ENCODE results near the gene HDAC7.
A peak's percentile ranks its signal among the peaks of the same experiment; 100 is the strongest.
"Not testable (repeated sequence)": the region's sequence is repeated elsewhere in the genome, so short reads cannot be mapped to it uniquely, and the experiment has no call there.

Gene HDAC7

GRCh38 chr12:47856094-47856493, 36.4 kb upstream of the HDAC7 start:
- no peak overlapping the region for H3K27ac Mint-ChIP-seq
- H3K36me3 Mint-ChIP-seq: peaks cover 56 to 72% of the 10 kb centered on the region in 2 donors
- no peak for DNase-seq

GRCh38 chr12:47855502-47855901, 35.8 kb upstream of the HDAC7 start:
- no peaks in the 10 kb centered on the region for H3K9me3 Mint-ChIP-seq
- H3K27ac Mint-ChIP-seq: no peak overlapping the region
- ATAC-seq (replicated peaks) (no peak), DNase-seq (no peak)
- H3K27me3 Mint-ChIP-seq: no peaks in the 10 kb centered on the region
- H3K36me3 Mint-ChIP-seq: peaks cover 57 to 73% of the 10 kb centered on the region in 2 donors
- no peak overlapping the region for H3K4me3 Mint-ChIP-seq
- H3K4me1 Mint-ChIP-seq: peaks cover 16 to 24% of the 10 kb centered on the region in 2 donors

More at GRCh38 chr12:47856094-47856493, 36.4 kb upstream of the HDAC7 start:
- ATAC-seq (replicated peaks): no peak
- H3K9me3 Mint-ChIP-seq: no peaks in the 10 kb centered on the region
- peaks cover 19 to 30% of the 10 kb centered on the region in 2 donors for H3K4me1 Mint-ChIP-seq
- H3K27me3 Mint-ChIP-seq: no peaks in the 10 kb centered on the region
- no peak overlapping the region for H3K4me3 Mint-ChIP-seq

DNA sequence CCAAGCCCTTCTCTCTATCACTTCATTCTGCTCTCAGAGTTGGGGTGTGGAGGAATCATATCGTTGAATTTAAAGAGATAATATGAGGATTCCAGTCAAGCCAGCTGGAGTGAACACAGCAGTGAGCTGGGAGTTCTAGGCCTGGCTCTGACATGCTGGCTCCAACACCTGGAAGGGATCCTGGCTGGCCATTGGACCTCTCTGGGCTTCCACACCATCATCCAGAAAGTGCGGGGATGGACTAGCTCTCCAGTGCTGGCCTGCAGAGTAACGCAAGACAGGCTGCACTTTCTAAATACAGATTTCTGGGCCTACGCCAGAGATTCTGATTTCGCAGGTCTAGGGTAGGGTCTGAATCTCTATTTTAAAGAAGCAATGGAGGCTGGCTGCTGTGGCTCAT, 34.8 kb upstream of the HDAC7 start:
- Mint-ChIP-seq H3K4me1 (peaks cover 9 to 15% of the 10 kb centered on the region in 2 donors), H3K36me3 (peaks cover 52 to 69% of the 10 kb centered on the region in 2 donors), H3K9me3 (no peaks in the 10 kb centered on the region), H3K27ac (no peak overlapping the region), H3K4me3 (no peak overlapping the region), H3K27me3 (no peaks in the 10 kb centered on the region)
- ATAC-seq (replicated peaks) (no peak), DNase-seq (no peak)

GRCh38 chr12:47852096-47852571, 32.4 kb upstream of the HDAC7 start:
- no peaks in the 10 kb centered on the region for H3K9me3 Mint-ChIP-seq
- no peak overlapping the region for H3K4me3 Mint-ChIP-seq
- no peak for ATAC-seq (replicated peaks)
- no peaks in the 10 kb centered on the region for H3K27me3 Mint-ChIP-seq
- peaks cover 41 to 64% of the 10 kb centered on the region in 2 donors for H3K36me3 Mint-ChIP-seq
- no peak for DNase-seq
- H3K4me1 Mint-ChIP-seq: no peaks in the 10 kb centered on the region
- H3K27ac Mint-ChIP-seq: no peak overlapping the region

DNA sequence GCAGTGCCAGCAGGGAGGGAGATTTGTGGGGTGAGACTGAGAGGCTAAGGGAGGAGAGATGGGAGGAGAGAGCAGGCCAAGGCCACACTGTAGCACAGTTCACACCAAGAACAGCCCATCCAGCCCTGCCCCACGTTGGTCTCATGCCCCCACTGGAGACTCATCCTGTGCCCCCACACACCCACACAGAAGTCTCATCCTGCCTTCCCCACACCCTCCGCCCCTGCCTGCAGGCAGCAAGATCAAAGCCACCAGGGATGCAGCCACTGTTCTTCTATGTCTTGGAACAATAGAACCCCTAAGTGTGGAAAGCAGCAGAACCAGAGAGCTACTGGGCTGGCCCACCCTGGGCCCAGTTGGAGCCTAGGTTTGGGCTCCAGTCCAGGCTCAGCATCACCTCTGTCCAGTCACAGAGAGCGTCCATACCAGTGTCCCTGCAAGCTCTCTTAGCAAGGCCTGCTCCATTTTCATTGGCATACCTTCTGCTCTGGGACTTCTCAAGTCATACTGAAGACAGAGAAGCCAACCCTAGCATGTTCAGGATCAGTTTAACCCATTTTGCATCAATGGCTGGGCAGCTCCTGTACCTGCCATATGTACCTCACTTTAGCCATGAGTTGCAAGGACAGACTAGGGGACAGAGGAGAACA, 31.7 kb upstream of the HDAC7 start:
- Mint-ChIP-seq H3K27ac (peak overlapping the region; percentile 28), H3K4me3 (no peak overlapping the region), H3K4me1 (no peaks in the 10 kb centered on the region), H3K36me3 (peaks cover 37 to 64% of the 10 kb centered on the region in 2 donors), H3K9me3 (no peaks in the 10 kb centered on the region), H3K27me3 (no peaks in the 10 kb centered on the region)
- no peak for ATAC-seq (replicated peaks)
- DNase-seq: no peak

- DNase-seq (no peak), ATAC-seq (replicated peaks) (no peak)
- H3K4me3 Mint-ChIP-seq: no peak overlapping the region
- H3K27me3 Mint-ChIP-seq: no peaks in the 10 kb centered on the region
- no peak overlapping the region for H3K27ac Mint-ChIP-seq
- no peaks in the 10 kb centered on the region for H3K9me3 Mint-ChIP-seq
- H3K4me1 Mint-ChIP-seq: no peaks in the 10 kb centered on the region
- H3K36me3 Mint-ChIP-seq: peaks cover 40 to 70% of the 10 kb centered on the region in 2 donors
Measured at GRCh38 chr12:47850153-47851084, 30.7 kb upstream of the HDAC7 start.

DNA sequence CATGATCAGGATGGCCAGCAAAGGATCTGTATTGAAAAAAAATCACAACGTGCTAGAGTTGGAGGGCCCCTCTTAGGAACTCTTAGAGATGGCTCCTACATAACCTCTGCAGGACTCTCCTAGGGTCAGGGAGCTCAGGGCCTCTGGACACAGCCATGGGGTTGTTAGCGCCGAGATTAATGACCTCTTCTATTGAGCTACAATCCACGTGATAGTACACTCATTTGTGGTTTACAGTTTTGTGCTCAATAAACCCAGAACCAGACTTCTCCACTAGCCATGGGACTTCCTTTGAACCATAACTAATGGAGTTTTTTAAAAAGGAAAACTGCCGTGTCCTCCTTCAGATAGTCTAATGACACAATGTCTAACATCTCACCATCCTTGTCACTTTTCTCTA, 29.6 kb upstream of the HDAC7 start:
- DNase-seq (no peak), ATAC-seq (replicated peaks) (no peak)
- Mint-ChIP-seq H3K27ac (no peak overlapping the region), H3K27me3 (no peaks in the 10 kb centered on the region), H3K4me3 (no peak overlapping the region), H3K36me3 (peaks cover 44 to 78% of the 10 kb centered on the region in 2 donors), H3K9me3 (no peaks in the 10 kb centered on the region), H3K4me1 (no peaks in the 10 kb centered on the region)

DNA sequence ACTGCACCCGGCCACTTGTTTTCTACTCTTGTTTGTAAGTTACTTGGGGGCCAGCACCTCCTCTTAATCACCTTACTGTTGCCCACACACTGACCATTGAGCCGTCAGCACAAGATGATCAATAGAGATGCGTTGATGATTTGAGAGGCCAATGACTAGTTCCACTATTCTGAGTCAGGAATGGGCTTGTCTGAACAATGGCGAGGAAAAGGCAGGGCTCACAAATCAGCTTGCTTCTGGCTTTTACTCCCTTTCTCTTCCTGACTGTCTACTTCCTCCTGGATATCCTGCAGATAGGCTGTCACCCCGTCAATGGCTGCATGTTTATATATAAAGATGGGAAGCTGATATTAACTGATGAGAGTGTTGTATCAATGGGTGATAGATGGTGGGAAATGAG, 29.1 kb upstream of the HDAC7 start:
- no peaks in the 10 kb centered on the region for H3K9me3 Mint-ChIP-seq
- H3K4me1 Mint-ChIP-seq: no peaks in the 10 kb centered on the region
- peaks cover 44 to 80% of the 10 kb centered on the region in 2 donors for H3K36me3 Mint-ChIP-seq
- no peak overlapping the region for H3K4me3 Mint-ChIP-seq
- H3K27me3 Mint-ChIP-seq: no peaks in the 10 kb centered on the region
- ATAC-seq (replicated peaks): no peak
- no peak for DNase-seq
- H3K27ac Mint-ChIP-seq: peak overlapping the region; percentile 42

DNA sequence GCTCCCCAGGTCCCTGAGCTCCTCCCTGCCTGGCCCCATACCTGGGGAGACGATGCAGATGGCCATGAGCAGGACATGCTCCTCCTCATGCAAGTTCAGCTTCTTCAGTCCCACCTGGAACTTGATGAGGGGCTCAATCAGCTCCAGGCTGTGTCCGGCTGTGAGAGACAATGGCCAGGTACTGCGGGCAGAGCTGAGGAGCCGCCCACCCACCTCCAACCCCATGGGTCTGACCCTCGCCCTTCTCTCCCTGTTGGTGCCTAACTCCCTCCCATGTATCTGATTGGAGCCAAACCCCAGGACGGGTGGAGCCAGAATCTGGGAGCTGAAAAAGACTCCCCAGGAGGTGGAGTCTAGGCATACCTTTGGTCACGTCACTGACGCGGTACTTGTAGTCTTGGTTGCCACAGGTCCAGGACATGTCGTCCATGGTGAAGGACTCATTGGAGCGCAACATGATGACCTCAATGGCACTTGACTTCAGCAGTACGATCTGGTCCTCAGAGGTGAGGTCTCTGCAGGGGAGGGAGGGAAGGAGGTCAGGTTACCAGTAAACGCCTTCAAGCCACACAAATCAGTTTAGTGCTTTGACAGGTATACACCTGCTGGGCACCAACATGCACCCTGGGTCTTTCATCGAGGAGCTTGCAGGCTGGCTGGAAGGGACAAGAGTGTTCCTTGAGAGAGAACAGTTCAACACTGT, 26.7 kb upstream of the HDAC7 start:
- DNase-seq: no peak
- H3K9me3 Mint-ChIP-seq: no peaks in the 10 kb centered on the region
- no peaks in the 10 kb centered on the region for H3K4me1 Mint-ChIP-seq
- peaks cover 41 to 77% of the 10 kb centered on the region in 2 donors for H3K36me3 Mint-ChIP-seq
- peak overlapping the region; percentile 70 for H3K27ac Mint-ChIP-seq
- H3K4me3 Mint-ChIP-seq: no peak overlapping the region
- H3K27me3 Mint-ChIP-seq: no peaks in the 10 kb centered on the region
- ATAC-seq (replicated peaks): no peak

DNA sequence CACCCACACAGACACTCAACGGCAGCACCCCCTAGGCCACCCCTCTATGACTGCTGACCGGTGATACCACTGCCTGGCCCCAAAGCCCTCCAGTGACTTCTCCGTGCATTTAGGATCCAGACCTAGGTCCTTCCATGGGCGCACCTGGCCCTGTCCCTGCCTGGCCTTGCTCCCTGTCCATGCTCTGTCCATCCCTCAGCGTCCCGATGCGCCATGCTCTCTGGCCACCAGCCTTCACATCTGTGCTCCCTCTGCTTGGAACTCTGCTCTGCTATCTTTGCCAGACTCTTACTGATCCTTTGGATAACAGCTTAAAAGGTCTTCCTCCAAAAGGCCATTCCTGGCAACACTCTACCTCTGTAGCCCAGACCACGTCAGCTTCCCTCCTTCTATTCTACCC, 25.4 kb upstream of the HDAC7 start:
- Mint-ChIP-seq H3K36me3 (peaks cover 36 to 63% of the 10 kb centered on the region in 2 donors), H3K4me3 (no peak overlapping the region), H3K4me1 (no peaks in the 10 kb centered on the region), H3K27me3 (no peaks in the 10 kb centered on the region), H3K9me3 (no peaks in the 10 kb centered on the region), H3K27ac (no peak overlapping the region)
- ATAC-seq (replicated peaks): no peak
- no peak for DNase-seq

- H3K4me1 Mint-ChIP-seq: no peaks in the 10 kb centered on the region
- H3K36me3 Mint-ChIP-seq: peaks cover 35 to 62% of the 10 kb centered on the region in 2 donors
- no peaks in the 10 kb centered on the region for H3K27me3 Mint-ChIP-seq
- H3K4me3 Mint-ChIP-seq: no peak overlapping the region
- DNase-seq (no peak), ATAC-seq (replicated peaks) (no peak)
- no peak overlapping the region for H3K27ac Mint-ChIP-seq
- H3K9me3 Mint-ChIP-seq: no peaks in the 10 kb centered on the region
Measured at GRCh38 chr12:47844264-47845019, 24.7 kb upstream of the HDAC7 start.

- Mint-ChIP-seq H3K36me3 (peaks cover 35 to 54% of the 10 kb centered on the region in 2 donors), H3K4me1 (no peaks in the 10 kb centered on the region), H3K4me3 (no peak overlapping the region), H3K9me3 (no peaks in the 10 kb centered on the region), H3K27me3 (no peaks in the 10 kb centered on the region), H3K27ac (peak overlapping the region; percentile 77)
- ATAC-seq (replicated peaks) (no peak), DNase-seq (no peak)
Measured at GRCh38 chr12:47843226-47843980, 23.7 kb upstream of the HDAC7 start.

DNA sequence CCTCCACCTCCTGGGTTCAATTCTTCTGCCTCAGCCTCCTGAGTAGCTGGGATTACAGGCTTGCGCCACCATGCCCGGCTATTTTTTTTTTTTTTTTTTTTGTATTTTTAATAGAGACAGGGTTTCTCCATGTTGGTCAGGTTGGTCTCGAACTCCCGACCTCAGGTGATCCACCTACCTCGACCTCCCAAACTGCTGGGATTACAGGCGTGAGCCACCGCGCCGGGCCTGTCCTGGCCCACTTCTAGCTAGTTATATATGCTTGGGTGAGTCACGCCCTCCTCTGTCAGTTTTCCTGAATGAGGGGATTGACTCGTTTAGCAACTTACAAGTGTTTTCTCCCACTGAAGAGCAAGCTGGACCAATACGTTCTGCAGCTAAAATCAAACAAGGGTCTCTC, 22.8 kb upstream of the HDAC7 start:
- not testable (repeated sequence) for DNase-seq; H3K4me1 Mint-ChIP-seq; H3K9me3 Mint-ChIP-seq; ATAC-seq (replicated peaks); H3K4me3 Mint-ChIP-seq; H3K27me3 Mint-ChIP-seq; H3K27ac Mint-ChIP-seq
- peaks cover 35 to 49% of the 10 kb centered on the region in 2 donors for H3K36me3 Mint-ChIP-seq
